ENCODE data around the gene PLCL2. TPM values are rescaled to one million over a fixed set of nuclear protein-coding genes. Genes with fewer than 3 reads are reported as not detected.

Gene PLCL2
- total RNA-seq, 1 donor from 2014 or later, result 1.8 TPM

DNA sequence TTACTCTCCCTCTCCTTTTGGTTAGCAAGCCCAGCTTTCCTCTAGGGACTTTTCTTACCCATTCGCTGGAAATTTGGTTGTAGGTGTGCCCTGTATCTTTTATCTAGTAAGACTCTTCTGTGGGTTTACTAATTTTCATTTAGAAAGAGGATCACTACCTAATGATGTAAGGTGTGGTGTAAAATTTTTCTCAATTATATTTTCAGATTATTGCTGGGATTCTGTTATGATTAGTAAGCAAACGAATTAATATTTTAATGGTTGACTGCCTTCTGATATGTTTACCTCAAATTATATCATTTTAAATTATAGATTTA, 28.5 kb downstream of the PLCL2 start:
- Mint-ChIP-seq H3K36me3 (ENCODE audit: unreplicated experiment) (no peaks in the 10 kb centered on the region), H3K4me1 (ENCODE audit: unreplicated experiment) (peaks cover 4% of the 10 kb centered on the region), H3K4me3 (ENCODE audit: unreplicated experiment) (no peak overlapping the region), H3K27ac (ENCODE audit: unreplicated experiment) (no peak overlapping the region), H3K27me3 (ENCODE audit: unreplicated experiment) (no peaks in the 10 kb centered on the region), H3K9me3 (ENCODE audit: unreplicated experiment) (no peaks in the 10 kb centered on the region)
- TF ChIP-seq, protein P1, sequence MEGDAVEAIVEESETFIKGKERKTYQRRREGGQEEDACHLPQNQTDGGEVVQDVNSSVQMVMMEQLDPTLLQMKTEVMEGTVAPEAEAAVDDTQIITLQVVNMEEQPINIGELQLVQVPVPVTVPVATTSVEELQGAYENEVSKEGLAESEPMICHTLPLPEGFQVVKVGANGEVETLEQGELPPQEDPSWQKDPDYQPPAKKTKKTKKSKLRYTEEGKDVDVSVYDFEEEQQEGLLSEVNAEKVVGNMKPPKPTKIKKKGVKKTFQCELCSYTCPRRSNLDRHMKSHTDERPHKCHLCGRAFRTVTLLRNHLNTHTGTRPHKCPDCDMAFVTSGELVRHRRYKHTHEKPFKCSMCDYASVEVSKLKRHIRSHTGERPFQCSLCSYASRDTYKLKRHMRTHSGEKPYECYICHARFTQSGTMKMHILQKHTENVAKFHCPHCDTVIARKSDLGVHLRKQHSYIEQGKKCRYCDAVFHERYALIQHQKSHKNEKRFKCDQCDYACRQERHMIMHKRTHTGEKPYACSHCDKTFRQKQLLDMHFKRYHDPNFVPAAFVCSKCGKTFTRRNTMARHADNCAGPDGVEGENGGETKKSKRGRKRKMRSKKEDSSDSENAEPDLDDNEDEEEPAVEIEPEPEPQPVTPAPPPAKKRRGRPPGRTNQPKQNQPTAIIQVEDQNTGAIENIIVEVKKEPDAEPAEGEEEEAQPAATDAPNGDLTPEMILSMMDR (IDR thresholded peaks at IDR 0.05), result no peak
- no peak for DNase-seq (ENCODE audit: extremely low spot score, unreplicated experiment)

DNA sequence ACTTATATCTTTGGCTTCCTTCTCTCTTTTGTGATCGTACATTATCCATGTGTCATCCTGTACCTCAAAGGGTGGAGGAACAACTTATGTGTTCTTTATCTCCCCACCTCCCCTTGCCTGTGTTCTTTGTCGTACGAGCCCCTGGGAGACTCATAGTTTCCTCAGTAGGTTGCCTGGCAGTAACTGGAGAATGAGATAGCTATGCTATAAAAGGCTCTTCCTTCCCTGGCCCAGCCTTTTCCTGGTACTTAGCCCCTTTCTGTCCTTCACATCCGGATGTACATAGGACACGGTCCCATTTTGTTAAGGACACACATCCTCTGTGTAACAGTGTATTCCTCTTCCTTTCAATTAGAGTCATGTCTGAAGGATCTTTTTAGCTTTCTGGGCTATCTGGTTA, 32.1 kb downstream of the PLCL2 start:
- H3K9me3 Mint-ChIP-seq (ENCODE audit: unreplicated experiment), result no peaks in the 10 kb centered on the region
- H3K27me3 Mint-ChIP-seq (ENCODE audit: unreplicated experiment), result no peaks in the 10 kb centered on the region
- no peak for DNase-seq (ENCODE audit: extremely low spot score, unreplicated experiment)
- H3K36me3 Mint-ChIP-seq (ENCODE audit: unreplicated experiment), result no peaks in the 10 kb centered on the region
- H3K4me1 Mint-ChIP-seq (ENCODE audit: unreplicated experiment), result peaks cover 2% of the 10 kb centered on the region
- TF ChIP-seq, protein P1 (IDR thresholded peaks at IDR 0.05), result no peak
- no peak overlapping the region for H3K27ac Mint-ChIP-seq (ENCODE audit: unreplicated experiment)
- no peak overlapping the region for H3K4me3 Mint-ChIP-seq (ENCODE audit: unreplicated experiment)

- TF ChIP-seq, protein P1 (IDR thresholded peaks at IDR 0.05), result no peak
- DNase-seq (ENCODE audit: extremely low spot score, unreplicated experiment), result no peak
- no peak overlapping the region for H3K4me3 Mint-ChIP-seq (ENCODE audit: unreplicated experiment)
- peaks cover 2% of the 10 kb centered on the region for H3K4me1 Mint-ChIP-seq (ENCODE audit: unreplicated experiment)
- H3K27ac Mint-ChIP-seq (ENCODE audit: unreplicated experiment), result no peak overlapping the region
- no peaks in the 10 kb centered on the region for H3K27me3 Mint-ChIP-seq (ENCODE audit: unreplicated experiment)
- no peaks in the 10 kb centered on the region for H3K36me3 Mint-ChIP-seq (ENCODE audit: unreplicated experiment)
- H3K9me3 Mint-ChIP-seq (ENCODE audit: unreplicated experiment), result no peaks in the 10 kb centered on the region
Measured at GRCh38 chr3:16917256-16917935, 32.6 kb downstream of the PLCL2 start.

DNA sequence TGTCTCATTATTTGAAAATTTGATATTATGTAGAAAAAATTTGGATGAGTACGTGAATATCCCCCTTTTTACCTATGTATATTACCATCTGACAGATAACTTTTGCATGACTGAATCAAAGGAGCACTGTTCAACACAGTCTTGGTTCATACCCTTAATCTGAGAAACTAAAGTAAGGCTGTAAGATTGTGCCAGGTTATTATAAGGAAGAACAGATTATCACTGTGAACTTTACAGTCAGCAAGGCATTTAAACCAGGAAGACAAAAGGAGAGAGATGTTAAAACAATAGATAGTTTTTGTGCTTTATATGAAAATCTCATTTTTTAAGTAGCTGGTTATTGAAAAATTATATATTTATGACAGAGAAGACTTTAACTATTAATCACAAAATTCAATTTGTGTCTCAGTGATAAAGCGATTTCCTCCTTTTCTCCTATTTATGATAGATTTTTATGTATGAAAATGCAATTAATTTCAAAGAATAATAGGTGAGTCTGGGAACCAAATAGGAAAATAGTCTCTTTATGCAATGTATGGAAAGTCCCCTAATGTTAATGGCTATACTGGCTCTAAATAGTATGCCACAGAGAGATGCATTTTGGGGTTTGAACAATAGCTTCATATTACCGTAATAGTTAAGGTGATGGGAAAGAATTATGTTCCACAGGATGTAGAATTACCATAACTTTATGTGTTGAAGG, 33.4 kb downstream of the PLCL2 start:
- TF ChIP-seq, protein P1 (IDR thresholded peaks at IDR 0.05), result no peak
- Mint-ChIP-seq H3K9me3 (ENCODE audit: unreplicated experiment) (no peaks in the 10 kb centered on the region), H3K4me3 (ENCODE audit: unreplicated experiment) (no peak overlapping the region), H3K36me3 (ENCODE audit: unreplicated experiment) (no peaks in the 10 kb centered on the region), H3K27ac (ENCODE audit: unreplicated experiment) (no peak overlapping the region), H3K27me3 (ENCODE audit: unreplicated experiment) (peaks cover 2% of the 10 kb centered on the region), H3K4me1 (ENCODE audit: unreplicated experiment) (peaks cover 2% of the 10 kb centered on the region)
- no peak for DNase-seq (ENCODE audit: extremely low spot score, unreplicated experiment)

GRCh38 chr3:16918683-16919025, 33.9 kb downstream of the PLCL2 start:
- no peak for DNase-seq (ENCODE audit: extremely low spot score, unreplicated experiment)

More at GRCh38 chr3:16918683-16919025, 33.9 kb downstream of the PLCL2 start:
- Mint-ChIP-seq H3K4me1 (ENCODE audit: unreplicated experiment) (peaks cover 2% of the 10 kb centered on the region), H3K36me3 (ENCODE audit: unreplicated experiment) (no peaks in the 10 kb centered on the region), H3K27me3 (ENCODE audit: unreplicated experiment) (peaks cover 3% of the 10 kb centered on the region), H3K27ac (ENCODE audit: unreplicated experiment) (no peak overlapping the region), H3K4me3 (ENCODE audit: unreplicated experiment) (no peak overlapping the region), H3K9me3 (ENCODE audit: unreplicated experiment) (no peaks in the 10 kb centered on the region)
- TF ChIP-seq, protein P1 (IDR thresholded peaks at IDR 0.05), result no peak

Data from osteocyte (in vitro differentiated cells).